Measurements from ENCODE around the gene SULT2B1.

The SULT2B1 gene

DNA sequence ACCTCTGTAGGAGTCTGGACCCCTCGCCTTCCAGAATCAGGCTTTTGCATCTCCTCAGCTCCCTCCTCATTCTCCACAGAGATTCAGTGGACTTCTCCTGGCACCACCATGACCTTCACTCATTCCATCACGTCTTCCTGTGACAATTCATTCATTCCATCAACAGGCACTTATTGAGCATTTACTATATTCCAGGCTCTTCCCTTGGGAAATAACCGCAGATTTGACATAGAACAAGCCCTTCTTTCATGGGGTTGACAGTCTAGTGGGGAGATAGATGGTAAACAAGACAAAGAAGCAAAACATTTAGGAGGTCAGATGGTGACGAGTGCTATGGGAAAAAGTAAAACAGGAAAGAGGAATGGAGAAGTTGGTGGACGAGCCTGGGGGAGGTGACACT, 2.6 kb upstream of the SULT2B1 start:
- Histone ChIP-seq H3K4me1 (ENCODE audit: control insufficient read depth, low read depth, low read length) (peaks cover 4% of the 10 kb centered on the region), H3K9ac (ENCODE audit: low read length) (no peak overlapping the region), H3K27ac (ENCODE audit: low read length) (no peak overlapping the region), H3K36me3 (ENCODE audit: control insufficient read depth, low read depth, low read length) (no peaks in the 10 kb centered on the region), H3K27me3 (ENCODE audit: control insufficient read depth, insufficient read depth, low read length) (no peaks in the 10 kb centered on the region), H3K9me3 (ENCODE audit: control insufficient read depth, low read depth, low read length) (no peaks in the 10 kb centered on the region), H3K4me3 (ENCODE audit: low read length) (no peak overlapping the region)

DNA sequence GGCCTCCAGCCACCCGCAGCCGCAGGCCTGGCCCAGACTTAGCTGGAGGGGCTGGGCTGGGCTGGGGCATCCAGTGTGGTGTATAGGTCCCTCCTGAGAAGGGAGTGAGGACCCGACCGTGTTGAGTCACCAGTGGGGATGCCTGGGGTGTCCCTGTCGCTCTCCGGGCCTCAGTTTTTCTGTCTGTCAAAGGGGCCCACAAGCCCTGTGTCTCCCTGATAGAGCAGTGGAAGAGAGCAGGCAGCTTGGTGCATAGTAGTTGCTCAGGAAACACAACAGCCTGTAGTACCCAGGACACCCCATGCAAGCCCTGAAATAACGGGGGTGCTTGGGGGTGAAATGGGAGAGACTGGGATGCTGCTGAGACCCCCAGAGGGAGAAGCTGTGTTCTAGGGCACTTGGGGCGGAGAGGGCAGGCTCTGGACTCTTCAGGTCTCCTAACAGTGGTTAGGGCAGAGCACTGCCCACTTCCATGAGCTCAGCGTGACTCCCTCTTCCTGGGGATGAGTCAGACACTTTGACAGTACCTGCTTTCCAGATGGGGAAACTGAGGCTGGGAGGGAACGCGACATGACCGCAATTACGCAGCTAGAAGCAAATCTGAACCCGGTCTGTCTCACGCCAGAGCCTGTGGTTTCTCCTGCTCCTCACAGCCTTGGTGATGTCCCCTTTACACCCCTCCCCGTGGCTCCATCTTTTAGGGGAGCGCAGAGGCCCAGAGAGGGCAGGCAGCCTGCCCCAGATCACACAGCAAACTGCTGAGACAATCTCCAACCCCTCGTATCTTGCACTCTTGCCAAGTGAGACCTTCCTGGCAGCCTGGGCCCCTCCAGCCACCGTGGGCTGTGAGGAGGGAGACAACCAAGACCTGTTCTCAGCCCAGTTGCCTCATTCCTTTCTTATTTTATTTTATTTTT, 692 bp downstream of the SULT2B1 start:
- Histone ChIP-seq H3K9ac (ENCODE audit: low read length) (no peak overlapping the region), H3K4me3 (ENCODE audit: low read length) (no peak overlapping the region), H3K36me3 (ENCODE audit: control insufficient read depth, low read depth, low read length) (no peaks in the 10 kb centered on the region), H3K27me3 (ENCODE audit: control insufficient read depth, insufficient read depth, low read length) (no peaks in the 10 kb centered on the region), H3K27ac (ENCODE audit: low read length) (no peak overlapping the region), H3K4me1 (ENCODE audit: control insufficient read depth, low read depth, low read length) (peaks cover 4% of the 10 kb centered on the region), H3K9me3 (ENCODE audit: control insufficient read depth, low read depth, low read length) (no peaks in the 10 kb centered on the region)

DNA sequence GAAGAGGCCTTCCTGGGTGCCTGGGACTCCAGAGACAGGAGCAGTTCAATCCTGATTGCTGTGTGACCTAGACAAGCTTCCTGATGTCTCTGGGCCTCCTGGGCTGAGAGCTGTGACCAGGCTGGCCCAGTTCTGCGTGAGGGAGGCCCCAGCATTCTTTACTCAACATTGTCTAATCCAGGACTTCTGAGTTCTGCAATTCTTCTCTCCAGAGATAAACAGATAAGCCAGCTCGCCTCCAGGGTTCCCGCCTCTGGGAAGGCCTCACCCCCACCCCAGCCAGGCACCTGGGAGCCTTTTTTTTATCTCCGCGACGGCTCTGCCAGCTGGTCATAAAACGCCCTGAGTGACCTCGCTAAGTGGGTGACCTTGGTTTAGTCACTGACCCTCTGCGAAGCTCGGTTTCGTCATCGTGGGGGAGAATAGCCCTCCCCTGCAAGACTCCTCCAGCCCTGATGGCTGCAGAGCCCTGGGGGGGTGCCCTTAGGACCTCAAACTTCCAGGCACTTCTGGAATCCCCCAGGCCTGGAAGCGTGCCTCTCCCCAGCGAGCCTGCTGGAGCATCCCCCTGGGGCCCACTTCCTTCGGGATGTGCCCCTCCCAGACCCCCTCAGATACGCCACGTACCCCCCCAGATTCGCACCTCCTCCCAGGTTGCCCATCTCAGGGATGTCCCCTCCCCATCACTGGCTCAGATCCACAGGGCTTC, 1.9 kb downstream of the SULT2B1 start:
- Histone ChIP-seq H3K9ac (ENCODE audit: low read length) (no peak overlapping the region), H3K27me3 (ENCODE audit: control insufficient read depth, insufficient read depth, low read length) (no peaks in the 10 kb centered on the region)

DNA sequence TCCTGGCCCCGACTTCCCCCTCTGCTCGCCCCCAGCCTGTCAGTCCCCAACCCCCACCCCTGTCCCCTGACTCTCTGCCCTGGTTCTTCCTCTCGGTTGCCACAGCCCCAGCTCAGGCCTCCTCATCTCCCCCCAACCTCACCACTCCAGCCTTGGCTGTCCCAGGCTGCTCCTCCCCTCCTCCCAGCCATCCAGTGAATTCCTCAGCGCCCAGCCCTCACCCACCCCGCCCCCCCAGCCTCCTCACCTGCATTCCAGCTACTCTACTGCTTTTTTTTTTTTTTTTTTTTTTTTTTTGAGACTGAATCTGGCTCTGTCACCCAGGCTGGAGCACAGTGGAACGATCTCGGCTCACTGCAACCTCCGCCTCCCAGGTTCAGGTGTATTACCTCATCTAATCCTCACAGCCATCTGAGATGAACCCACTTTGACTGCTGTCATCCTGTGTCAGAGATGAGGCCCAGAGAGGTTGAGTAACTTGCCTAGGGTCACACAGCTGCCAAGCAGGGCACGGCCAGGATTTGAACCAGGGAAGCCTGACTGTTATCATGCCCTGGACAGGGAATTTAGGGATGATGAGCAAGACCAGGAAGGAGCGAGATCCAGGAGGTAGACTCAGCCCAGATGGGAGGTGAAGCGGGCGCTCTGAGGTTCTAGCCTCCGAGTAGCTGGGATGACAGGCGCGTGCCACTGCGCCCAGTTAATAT, 2.6 kb downstream of the SULT2B1 start:
- Histone ChIP-seq H3K27me3 (ENCODE audit: control insufficient read depth, insufficient read depth, low read length) (no peaks in the 10 kb centered on the region), H3K4me1 (ENCODE audit: control insufficient read depth, low read depth, low read length) (peaks cover 4% of the 10 kb centered on the region), H3K36me3 (ENCODE audit: control insufficient read depth, low read depth, low read length) (no peaks in the 10 kb centered on the region), H3K4me3 (ENCODE audit: low read length) (peak overlapping the region; percentile 22), H3K9ac (ENCODE audit: low read length) (no peak overlapping the region), H3K27ac (ENCODE audit: low read length) (no peak overlapping the region), H3K9me3 (ENCODE audit: control insufficient read depth, low read depth, low read length) (no peaks in the 10 kb centered on the region)

More for the DNA sequence above, 1.9 kb downstream of the SULT2B1 start:
- Histone ChIP-seq H3K27ac (ENCODE audit: low read length) (peak overlapping the region; percentile 36), H3K36me3 (ENCODE audit: control insufficient read depth, low read depth, low read length) (no peaks in the 10 kb centered on the region), H3K4me3 (ENCODE audit: low read length) (peak overlapping the region; percentile 22), H3K4me1 (ENCODE audit: control insufficient read depth, low read depth, low read length) (peaks cover 4% of the 10 kb centered on the region), H3K9me3 (ENCODE audit: control insufficient read depth, low read depth, low read length) (no peaks in the 10 kb centered on the region)

DNA sequence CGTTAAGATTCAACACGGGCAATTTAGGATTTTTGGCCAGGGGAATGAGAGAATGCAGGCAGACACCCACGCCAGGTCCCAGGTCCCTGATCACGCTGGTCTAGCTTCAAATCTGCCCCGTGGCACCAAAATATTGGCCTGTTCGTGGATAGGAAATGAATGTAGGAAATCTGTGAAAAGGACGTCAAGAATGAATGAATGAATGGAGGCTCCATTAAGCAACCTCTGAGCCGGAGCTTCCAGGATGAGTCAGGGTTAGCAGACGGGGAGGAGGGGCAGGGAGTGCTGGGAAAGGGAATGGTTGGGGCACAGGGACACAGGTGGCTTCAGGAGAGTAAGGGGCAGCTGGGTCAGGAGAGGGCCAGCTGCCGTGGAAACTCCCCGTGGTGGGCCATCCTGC, 4.2 kb downstream of the SULT2B1 start:
- no peak overlapping the region for H3K4me3 ChIP-seq (ENCODE audit: low read length)
- peaks cover 4% of the 10 kb centered on the region for H3K4me1 ChIP-seq (ENCODE audit: control insufficient read depth, low read depth, low read length)
- no peaks in the 10 kb centered on the region for H3K27me3 ChIP-seq (ENCODE audit: control insufficient read depth, insufficient read depth, low read length)
- H3K9me3 ChIP-seq (ENCODE audit: control insufficient read depth, low read depth, low read length): no peaks in the 10 kb centered on the region
- no peak overlapping the region for H3K27ac ChIP-seq (ENCODE audit: low read length)
- no peak overlapping the region for H3K9ac ChIP-seq (ENCODE audit: low read length)
- no peaks in the 10 kb centered on the region for H3K36me3 ChIP-seq (ENCODE audit: control insufficient read depth, low read depth, low read length)

DNA sequence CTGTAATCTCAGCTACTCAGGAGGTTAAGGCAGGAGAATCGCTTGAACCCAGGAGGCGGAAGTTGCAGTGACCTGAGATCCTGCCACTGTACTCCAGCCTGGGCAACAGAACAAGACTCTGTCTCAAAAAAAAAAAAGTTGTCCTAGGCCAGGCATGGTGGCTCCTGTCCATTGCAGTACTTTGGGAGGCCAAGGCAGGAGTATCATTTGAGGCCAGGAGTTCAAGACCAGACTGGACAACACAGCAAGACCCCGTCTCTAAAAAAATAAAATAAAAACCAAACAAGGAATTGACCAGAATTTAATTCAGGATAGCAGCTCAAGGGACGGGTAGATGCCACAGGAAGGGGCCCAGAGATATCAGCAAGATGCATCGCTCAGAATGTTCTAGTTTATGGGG, 4.9 kb downstream of the SULT2B1 start:
- Histone ChIP-seq H3K4me3 (ENCODE audit: low read length) (no peak overlapping the region), H3K36me3 (ENCODE audit: control insufficient read depth, low read depth, low read length) (no peaks in the 10 kb centered on the region), H3K9me3 (ENCODE audit: control insufficient read depth, low read depth, low read length) (no peaks in the 10 kb centered on the region), H3K4me1 (ENCODE audit: control insufficient read depth, low read depth, low read length) (peaks cover 4% of the 10 kb centered on the region), H3K27ac (ENCODE audit: low read length) (no peak overlapping the region), H3K9ac (ENCODE audit: low read length) (no peak overlapping the region), H3K27me3 (ENCODE audit: control insufficient read depth, insufficient read depth, low read length) (no peaks in the 10 kb centered on the region)

DNA sequence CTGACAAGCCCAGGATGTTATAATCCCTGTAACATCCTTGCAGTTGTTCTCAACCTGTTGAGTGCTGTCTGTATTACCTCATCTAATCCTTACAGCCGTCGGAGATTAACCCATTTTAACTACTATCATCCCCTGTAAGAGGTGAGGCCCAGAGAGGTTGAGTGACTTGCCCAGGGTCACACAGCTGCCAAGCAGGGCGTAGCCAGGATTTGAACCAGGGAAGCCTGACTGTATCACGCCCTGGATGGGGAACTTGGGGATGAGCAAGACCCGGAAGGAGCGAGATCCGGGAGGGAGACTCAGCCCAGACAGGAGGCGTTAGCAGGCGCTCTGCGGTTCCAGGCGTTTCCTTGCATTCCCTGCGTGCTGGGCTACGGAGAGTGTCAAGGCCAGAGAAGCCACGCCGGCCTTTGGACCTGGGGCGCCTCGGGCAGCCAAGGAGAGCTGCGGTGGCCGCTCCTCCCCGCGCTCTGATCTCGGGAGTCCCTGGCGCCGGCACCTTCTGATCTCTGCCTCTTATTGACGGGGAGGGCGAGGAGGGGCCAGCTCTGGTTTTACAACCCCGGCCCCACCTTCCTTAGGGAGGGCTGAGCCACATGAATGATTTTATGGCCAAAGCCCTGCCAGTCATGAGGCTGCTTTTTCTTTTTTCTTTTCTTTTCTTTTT, 6.2 kb downstream of the SULT2B1 start:
- Histone ChIP-seq H3K4me3 (ENCODE audit: low read length) (no peak overlapping the region), H3K4me1 (ENCODE audit: control insufficient read depth, low read depth, low read length) (peaks cover 4% of the 10 kb centered on the region), H3K27ac (ENCODE audit: low read length) (no peak overlapping the region), H3K9ac (ENCODE audit: low read length) (no peak overlapping the region), H3K9me3 (ENCODE audit: control insufficient read depth, low read depth, low read length) (no peaks in the 10 kb centered on the region), H3K36me3 (ENCODE audit: control insufficient read depth, low read depth, low read length) (no peaks in the 10 kb centered on the region), H3K27me3 (ENCODE audit: control insufficient read depth, insufficient read depth, low read length) (no peaks in the 10 kb centered on the region)

DNA sequence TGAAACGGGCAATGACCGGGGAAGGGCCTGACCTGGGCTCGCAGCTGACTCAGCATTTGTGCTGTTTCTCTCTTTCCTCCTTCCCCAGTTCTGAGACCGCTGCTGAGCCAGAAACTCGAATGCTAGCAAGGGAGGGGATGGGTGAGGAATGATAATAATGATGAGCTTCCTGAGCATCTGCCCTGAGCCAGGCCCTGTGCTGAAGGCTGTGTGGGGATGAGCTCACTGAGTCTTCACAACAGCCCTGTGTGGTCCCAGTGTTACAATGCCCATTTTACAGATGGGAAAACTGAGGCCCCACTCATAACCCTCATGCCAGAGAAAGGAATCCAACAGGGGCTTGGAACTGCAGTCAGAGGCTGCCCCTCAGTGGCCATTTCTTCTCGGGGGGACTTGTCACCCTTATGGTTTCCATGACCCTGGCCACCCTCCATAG, 8.1 kb downstream of the SULT2B1 start:
- Histone ChIP-seq H3K4me3 (ENCODE audit: low read length) (no peak overlapping the region), H3K9ac (ENCODE audit: low read length) (no peak overlapping the region), H3K36me3 (ENCODE audit: control insufficient read depth, low read depth, low read length) (no peaks in the 10 kb centered on the region), H3K27me3 (ENCODE audit: control insufficient read depth, insufficient read depth, low read length) (no peaks in the 10 kb centered on the region), H3K27ac (ENCODE audit: low read length) (no peak overlapping the region), H3K9me3 (ENCODE audit: control insufficient read depth, low read depth, low read length) (no peaks in the 10 kb centered on the region), H3K4me1 (ENCODE audit: control insufficient read depth, low read depth, low read length) (no peaks in the 10 kb centered on the region)

DNA sequence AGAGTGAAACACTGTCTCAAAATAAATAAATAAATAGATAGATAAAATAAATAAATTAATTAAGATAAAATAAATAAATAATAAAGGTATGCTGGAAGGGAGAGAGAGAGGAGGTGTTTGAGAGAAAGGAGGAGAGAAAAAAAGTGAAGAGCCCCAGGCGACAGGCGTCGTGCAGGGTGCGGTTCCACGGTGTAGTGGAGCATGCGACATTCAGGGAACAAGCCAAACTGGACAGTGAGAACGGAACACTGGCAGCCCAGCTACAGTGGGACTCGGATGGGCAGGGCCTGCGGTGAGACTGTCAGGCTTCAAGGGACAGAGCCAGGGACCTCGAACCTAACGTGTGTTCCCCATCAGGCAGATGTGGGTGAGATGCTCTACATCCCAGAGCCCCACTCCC, 9.4 kb downstream of the SULT2B1 start:
- no peaks in the 10 kb centered on the region for H3K9me3 ChIP-seq (ENCODE audit: control insufficient read depth, low read depth, low read length)
- no peak overlapping the region for H3K9ac ChIP-seq (ENCODE audit: low read length)
- no peaks in the 10 kb centered on the region for H3K27me3 ChIP-seq (ENCODE audit: control insufficient read depth, insufficient read depth, low read length)
- H3K4me1 ChIP-seq (ENCODE audit: control insufficient read depth, low read depth, low read length): no peaks in the 10 kb centered on the region
- no peak overlapping the region for H3K27ac ChIP-seq (ENCODE audit: low read length)
- H3K4me3 ChIP-seq (ENCODE audit: low read length): no peak overlapping the region
- no peaks in the 10 kb centered on the region for H3K36me3 ChIP-seq (ENCODE audit: control insufficient read depth, low read depth, low read length)

DNA sequence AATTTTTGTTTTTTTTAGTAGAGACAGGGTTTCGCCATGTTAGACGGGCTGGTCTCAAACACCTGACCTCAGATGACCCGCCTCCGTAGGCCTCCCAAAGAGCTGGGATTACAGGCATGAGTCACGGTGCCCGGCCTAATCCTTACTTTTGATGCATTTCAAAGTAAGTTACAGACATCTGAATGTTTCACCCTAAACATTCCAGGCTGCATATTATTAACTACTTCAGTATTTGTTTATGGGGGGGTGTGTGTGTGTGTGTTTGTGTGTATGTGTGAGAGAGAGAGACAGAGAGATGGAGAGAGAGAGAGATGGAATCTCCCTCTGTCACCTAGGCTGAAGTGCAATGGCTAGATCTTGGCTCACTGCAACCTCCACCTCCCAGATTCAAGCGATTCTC, 13.1 kb downstream of the SULT2B1 start:
- Histone ChIP-seq H3K9me3 (ENCODE audit: control insufficient read depth, low read depth, low read length) (no peaks in the 10 kb centered on the region), H3K27me3 (ENCODE audit: control insufficient read depth, insufficient read depth, low read length) (no peaks in the 10 kb centered on the region), H3K27ac (ENCODE audit: low read length) (no peak overlapping the region), H3K9ac (ENCODE audit: low read length) (no peak overlapping the region), H3K4me1 (ENCODE audit: control insufficient read depth, low read depth, low read length) (peaks cover 3% of the 10 kb centered on the region), H3K4me3 (ENCODE audit: low read length) (no peak overlapping the region), H3K36me3 (ENCODE audit: control insufficient read depth, low read depth, low read length) (no peaks in the 10 kb centered on the region)

DNA sequence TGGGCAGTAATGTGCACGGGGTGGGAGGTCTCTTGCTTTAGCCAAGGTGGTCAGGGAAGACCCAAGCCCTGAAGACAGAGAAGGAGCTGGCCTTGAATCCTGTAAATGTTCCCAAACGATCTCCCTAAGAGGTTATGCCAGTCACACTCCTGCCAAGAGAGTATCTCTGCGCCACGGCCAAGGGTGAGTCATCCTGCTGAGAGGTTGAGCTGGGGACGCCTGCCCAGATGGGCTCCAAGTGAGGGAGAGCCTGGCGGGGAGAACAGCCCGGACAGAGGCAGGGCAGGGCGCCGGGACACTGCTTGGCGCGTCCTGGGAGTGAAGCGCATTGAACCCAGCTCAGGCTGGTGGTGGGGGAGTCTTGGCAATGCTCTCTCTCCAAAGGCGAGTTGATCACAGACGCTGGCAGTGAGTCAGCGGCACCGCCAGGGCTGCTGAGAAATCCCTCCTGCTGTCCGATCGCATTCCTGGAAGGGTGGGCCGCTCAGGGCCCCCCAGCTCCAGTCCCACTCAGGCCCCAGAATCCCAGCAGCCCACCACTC, 16.4 kb downstream of the SULT2B1 start:
- no peak overlapping the region for H3K27ac ChIP-seq (ENCODE audit: low read length)

More for the DNA sequence above, 16.4 kb downstream of the SULT2B1 start:
- peak overlapping the region; percentile 9 for H3K9ac ChIP-seq (ENCODE audit: low read length)
- H3K27me3 ChIP-seq (ENCODE audit: control insufficient read depth, insufficient read depth, low read length): no peaks in the 10 kb centered on the region
- peak overlapping the region; percentile 45 for H3K4me3 ChIP-seq (ENCODE audit: low read length)
- no peaks in the 10 kb centered on the region for H3K36me3 ChIP-seq (ENCODE audit: control insufficient read depth, low read depth, low read length)
- no peaks in the 10 kb centered on the region for H3K9me3 ChIP-seq (ENCODE audit: control insufficient read depth, low read depth, low read length)
- H3K4me1 ChIP-seq (ENCODE audit: control insufficient read depth, low read depth, low read length): peaks cover 3% of the 10 kb centered on the region
